HUES64 (cell line): ENCODE results near the gene HES5.

Experiments
- H3K27ac ChIP-seq: 2 replicates; pipeline ENCODE4 v1.7.0; 2013; ENCODE audit warnings: low read depth, low read length, inconsistent platforms
- H3K27me3 ChIP-seq: 2 replicates; pipeline ENCODE4 v1.6.1; 2013; ENCODE audit warnings: mild to moderate bottlenecking, low read length; ENCODE audit not compliant: insufficient read depth
- H3K36me3 ChIP-seq: 2 replicates; pipeline ENCODE4 v1.6.1; 2013; ENCODE audit warnings: mild to moderate bottlenecking, low read length; ENCODE audit not compliant: insufficient read depth
- H3K4me1 ChIP-seq: 2 replicates; pipeline ENCODE4 v1.6.1; 2013; ENCODE audit warnings: mild to moderate bottlenecking, low read length, moderate library complexity; ENCODE audit not compliant: insufficient read depth
- H3K4me3 ChIP-seq: 2 replicates; pipeline ENCODE4 v1.5.1; 2013; ENCODE audit warnings: mild to moderate bottlenecking, low read length, moderate library complexity
- H3K9ac ChIP-seq: 2 replicates; pipeline ENCODE4 v1.6.1; 2013; ENCODE audit warnings: mild to moderate bottlenecking, low read depth, low read length
- H3K9me3 ChIP-seq: 2 replicates; pipeline ENCODE4 v1.6.1; 2013; ENCODE audit warnings: low read depth, low read length; ENCODE audit not compliant: insufficient read depth
- whole genome bisulfite sequencing: fragments of 150-250, 120-280 bp; methylation state at CpG from one replicate; pipeline ENCODE4 v1.1.7; 2013; ENCODE audit warnings: missing lambda C conversion rate; 5-methylcytosine and 5-hydroxymethylcytosine counted together

HES5 gene

GRCh38 chr1:2544875-2545640, 15.0 kb upstream of the HES5 start:
- Histone ChIP-seq H3K4me3 (no peak overlapping the region), H3K36me3 (no peaks in the 10 kb centered on the region), H3K4me1 (peaks cover 38% of the 10 kb centered on the region), H3K9me3 (no peaks in the 10 kb centered on the region), H3K9ac (no peak overlapping the region), H3K27ac (no peak overlapping the region), H3K27me3 (peaks cover 21% of the 10 kb centered on the region)
- WGBS, result 78% methylated on average over 19 of the region's 19 CpGs

GRCh38 chr1:2544093-2544874, 14.2 kb upstream of the HES5 start:
- WGBS, result 80% methylated on average over 26 of the region's 26 CpGs
- no peak overlapping the region for H3K27ac ChIP-seq
- H3K9ac ChIP-seq, result peak overlapping the region; percentile 20; the same call in 1 of the 2 replicates

GRCh38 chr1:2543543-2544092, 13.6 kb upstream of the HES5 start:
- Histone ChIP-seq H3K4me3 (no peak overlapping the region), H3K9ac (peak overlapping the region; percentile 20; the same call in 1 of the 2 replicates)

More at GRCh38 chr1:2544093-2544874, 14.2 kb upstream of the HES5 start:
- Histone ChIP-seq H3K9me3 (no peaks in the 10 kb centered on the region), H3K4me3 (no peak overlapping the region), H3K4me1 (peaks cover 38% of the 10 kb centered on the region), H3K36me3 (no peaks in the 10 kb centered on the region), H3K27me3 (peaks cover 21% of the 10 kb centered on the region)

GRCh38 chr1:2542246-2542915, 12.3 kb upstream of the HES5 start:
- WGBS, result 80% methylated on average over 11 of the region's 11 CpGs
- H3K9ac ChIP-seq, result no peak overlapping the region
- no peak overlapping the region for H3K4me3 ChIP-seq
- H3K36me3 ChIP-seq, result no peaks in the 10 kb centered on the region
- no peaks in the 10 kb centered on the region for H3K9me3 ChIP-seq
- H3K4me1 ChIP-seq, result peaks cover 27% of the 10 kb centered on the region
- no peak overlapping the region for H3K27ac ChIP-seq
- peaks cover 30% of the 10 kb centered on the region for H3K27me3 ChIP-seq

More at GRCh38 chr1:2543543-2544092, 13.6 kb upstream of the HES5 start:
- no peaks in the 10 kb centered on the region for H3K9me3 ChIP-seq
- peaks cover 33% of the 10 kb centered on the region for H3K4me1 ChIP-seq
- no peaks in the 10 kb centered on the region for H3K36me3 ChIP-seq
- H3K27me3 ChIP-seq, result peaks cover 24% of the 10 kb centered on the region
- WGBS, result 38% methylated on average over 25 of the region's 26 CpGs
- no peak overlapping the region for H3K27ac ChIP-seq

GRCh38 chr1:2541619-2542245, 11.7 kb upstream of the HES5 start:
- no peaks in the 10 kb centered on the region for H3K36me3 ChIP-seq
- no peak overlapping the region for H3K9ac ChIP-seq
- 89% methylated on average over 25 of the region's 25 CpGs for WGBS
- no peak overlapping the region for H3K4me3 ChIP-seq
- H3K27me3 ChIP-seq, result peaks cover 34% of the 10 kb centered on the region
- H3K27ac ChIP-seq, result no peak overlapping the region
- peaks cover 25% of the 10 kb centered on the region for H3K4me1 ChIP-seq
- no peaks in the 10 kb centered on the region for H3K9me3 ChIP-seq

GRCh38 chr1:2540816-2541492, 10.9 kb upstream of the HES5 start:
- WGBS, result 11% methylated on average over 38 of the region's 39 CpGs
- H3K4me3 ChIP-seq, result peak overlapping the region; percentile 29; the same call in 1 of the 2 replicates
- peaks cover 25% of the 10 kb centered on the region for H3K4me1 ChIP-seq
- H3K36me3 ChIP-seq, result no peaks in the 10 kb centered on the region
- no peaks in the 10 kb centered on the region for H3K9me3 ChIP-seq
- H3K27ac ChIP-seq, result no peak overlapping the region
- peaks cover 40% of the 10 kb centered on the region for H3K27me3 ChIP-seq
- no peak overlapping the region for H3K9ac ChIP-seq

GRCh38 chr1:2539312-2539907, 9.3 kb upstream of the HES5 start:
- WGBS, result 61% methylated on average over 12 of the region's 12 CpGs

GRCh38 chr1:2538872-2539271, 8.8 kb upstream of the HES5 start:
- peaks cover 17% of the 10 kb centered on the region for H3K4me1 ChIP-seq
- WGBS, result 93% methylated on average over 8 of the region's 8 CpGs
- peaks cover 52% of the 10 kb centered on the region for H3K27me3 ChIP-seq

More at GRCh38 chr1:2539312-2539907, 9.3 kb upstream of the HES5 start:
- Histone ChIP-seq H3K4me3 (no peak overlapping the region), H3K27me3 (peaks cover 52% of the 10 kb centered on the region), H3K9me3 (no peaks in the 10 kb centered on the region), H3K4me1 (peaks cover 21% of the 10 kb centered on the region), H3K9ac (no peak overlapping the region), H3K27ac (no peak overlapping the region), H3K36me3 (no peaks in the 10 kb centered on the region)

GRCh38 chr1:2538376-2538775, 8.3 kb upstream of the HES5 start:
- Histone ChIP-seq H3K9me3 (no peaks in the 10 kb centered on the region), H3K9ac (no peak overlapping the region), H3K27ac (no peak overlapping the region), H3K36me3 (no peaks in the 10 kb centered on the region), H3K4me1 (peaks cover 13% of the 10 kb centered on the region), H3K4me3 (no peak overlapping the region), H3K27me3 (peaks cover 56% of the 10 kb centered on the region)
- WGBS, result 85% methylated on average over 4 of the region's 4 CpGs

More at GRCh38 chr1:2538872-2539271, 8.8 kb upstream of the HES5 start:
- no peak overlapping the region for H3K4me3 ChIP-seq
- H3K36me3 ChIP-seq, result no peaks in the 10 kb centered on the region
- no peak overlapping the region for H3K27ac ChIP-seq
- no peaks in the 10 kb centered on the region for H3K9me3 ChIP-seq
- no peak overlapping the region for H3K9ac ChIP-seq

GRCh38 chr1:2537784-2538115, 7.7 kb upstream of the HES5 start:
- Histone ChIP-seq H3K9ac (no peak overlapping the region), H3K27ac (no peak overlapping the region), H3K27me3 (peaks cover 62% of the 10 kb centered on the region), H3K4me1 (peaks cover 10% of the 10 kb centered on the region), H3K4me3 (no peak overlapping the region), H3K9me3 (no peaks in the 10 kb centered on the region), H3K36me3 (no peaks in the 10 kb centered on the region)
- WGBS, result 79% methylated on average over 9 of the region's 9 CpGs
